UCSD-AML1 (cell line): ENCODE measurements around the gene SLC1A5.

ENCODE experiments used
- DNase-seq: peaks from one replicate; lab custom pipeline; 2025; ENCODE audit not compliant: unreplicated experiment; lab: John Stamatoyannopoulos, UW

The SLC1A5 gene

DNA sequence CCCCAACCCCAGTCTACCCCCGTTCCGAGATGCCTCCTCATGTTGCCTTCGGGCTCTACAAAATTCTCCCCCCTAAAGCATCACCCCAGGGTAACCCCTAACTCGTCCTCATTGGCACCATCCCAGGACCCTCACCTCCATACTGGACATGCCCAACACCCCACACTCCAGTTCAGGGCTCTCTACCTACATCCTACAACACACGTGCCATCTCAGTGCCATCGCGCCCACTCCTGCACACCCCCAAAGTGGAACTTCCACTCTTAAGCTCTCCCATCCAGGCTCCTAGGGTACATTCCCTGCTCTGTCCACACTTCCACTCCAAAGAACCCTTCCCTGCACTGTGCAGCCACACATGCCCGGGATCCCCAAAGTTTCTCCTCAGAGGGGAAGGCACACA lies 43.4 kb downstream of the SLC1A5 start:
- no peak for DNase-seq

DNA sequence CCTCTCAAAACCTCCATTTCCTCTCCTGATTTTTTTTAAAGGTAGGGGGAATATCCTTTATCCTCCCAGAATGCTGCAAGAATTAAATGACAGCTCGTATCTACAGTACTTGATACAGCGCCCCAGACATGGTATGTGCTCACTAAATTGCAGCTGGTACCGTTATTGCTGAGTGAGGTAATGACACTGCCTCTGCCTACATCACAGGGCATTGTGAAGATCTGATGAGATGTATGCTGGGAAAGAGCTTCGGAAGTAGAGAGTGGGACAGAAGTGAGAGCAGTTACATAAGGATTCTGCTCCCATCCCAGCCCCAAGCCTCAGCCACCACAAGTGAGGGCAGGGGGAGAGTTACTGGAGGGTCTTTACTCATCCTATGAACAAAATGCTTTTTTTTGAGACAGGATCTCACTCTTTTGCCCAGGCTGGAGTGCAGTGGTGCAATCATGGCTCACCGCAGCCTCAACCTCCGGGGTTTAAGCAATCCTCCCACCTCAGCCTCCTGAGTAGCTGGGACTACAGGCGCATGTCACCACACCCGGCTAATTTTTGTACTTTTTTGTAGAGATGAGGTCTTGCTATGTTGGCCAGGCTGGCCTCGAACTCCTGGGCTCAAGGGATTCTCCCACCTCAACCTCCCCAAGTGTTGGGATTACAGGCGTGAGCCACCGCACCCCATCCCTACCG lies 44.2 kb downstream of the SLC1A5 start:
- DNase-seq: no peak

DNA sequence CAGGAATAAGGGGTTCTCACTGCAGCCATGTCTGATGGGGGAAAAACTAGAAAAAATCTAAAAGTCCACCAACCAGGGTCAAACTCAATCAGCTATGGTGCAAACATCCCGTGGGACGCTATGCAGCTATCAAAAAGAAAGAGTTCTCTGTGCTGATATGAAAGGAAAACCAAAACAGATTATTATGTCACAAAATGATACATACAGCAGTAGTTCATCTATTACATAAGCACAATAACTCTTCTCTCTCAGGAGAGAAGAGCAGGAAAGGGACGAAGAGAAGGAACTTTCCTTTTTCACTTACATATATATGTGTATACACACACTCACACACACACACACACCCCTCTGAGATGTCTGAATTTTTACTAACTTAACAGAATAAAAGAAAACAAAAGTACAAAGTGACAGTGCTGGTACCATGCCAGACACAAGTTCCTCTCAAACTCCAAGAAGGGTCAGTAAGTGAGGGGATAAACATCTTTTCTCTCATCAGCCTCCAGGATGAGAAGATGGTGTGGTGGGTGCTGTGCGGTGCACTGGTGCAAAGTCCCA lies 45.4 kb downstream of the SLC1A5 start:
- no peak for DNase-seq

DNA sequence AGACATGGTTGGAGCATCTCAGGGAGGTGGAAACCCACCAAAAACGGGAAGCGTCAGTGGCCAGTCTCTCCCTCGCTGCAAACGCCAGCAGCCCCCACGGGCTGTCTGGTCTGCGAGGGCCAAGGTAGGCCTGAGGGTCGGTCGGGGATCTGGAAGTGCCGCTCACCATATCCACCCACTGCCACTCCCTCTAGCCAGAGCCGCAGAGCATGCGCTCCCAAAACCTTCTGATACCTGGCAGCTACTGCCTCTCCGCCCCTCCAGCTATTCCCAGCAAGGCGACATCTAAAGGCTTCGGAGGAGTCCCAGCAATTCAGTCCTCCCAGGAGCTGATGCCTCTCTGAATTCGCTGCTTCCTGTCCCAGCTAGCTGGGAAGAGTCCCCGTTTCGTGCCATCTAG lies 46.9 kb downstream of the SLC1A5 start:
- DNase-seq: no peak

DNA sequence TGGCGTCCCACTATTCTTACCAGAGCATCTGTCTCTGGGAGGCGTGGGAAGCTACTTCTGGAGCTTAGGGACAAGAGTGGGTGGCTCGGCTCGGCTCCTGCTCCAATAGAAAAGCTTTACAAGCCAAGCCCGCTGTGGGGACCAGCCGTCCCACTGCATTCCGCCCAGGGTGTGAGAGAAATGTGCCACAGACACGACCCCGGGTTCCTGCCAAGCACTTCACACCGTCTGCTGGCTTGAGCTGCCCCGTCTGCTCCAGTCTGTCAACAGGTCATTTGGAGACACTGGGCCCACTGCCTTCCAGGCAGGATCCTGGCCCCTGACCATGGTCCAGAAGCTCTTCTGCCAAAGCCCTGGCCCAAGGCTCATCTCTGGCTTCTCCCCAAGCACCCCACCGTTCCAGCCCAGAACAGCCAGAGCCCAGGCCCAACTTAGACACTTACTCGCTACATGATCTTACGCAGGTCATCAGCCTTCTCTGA lies 49.1 kb downstream of the SLC1A5 start:
- DNase-seq: no peak

DNA sequence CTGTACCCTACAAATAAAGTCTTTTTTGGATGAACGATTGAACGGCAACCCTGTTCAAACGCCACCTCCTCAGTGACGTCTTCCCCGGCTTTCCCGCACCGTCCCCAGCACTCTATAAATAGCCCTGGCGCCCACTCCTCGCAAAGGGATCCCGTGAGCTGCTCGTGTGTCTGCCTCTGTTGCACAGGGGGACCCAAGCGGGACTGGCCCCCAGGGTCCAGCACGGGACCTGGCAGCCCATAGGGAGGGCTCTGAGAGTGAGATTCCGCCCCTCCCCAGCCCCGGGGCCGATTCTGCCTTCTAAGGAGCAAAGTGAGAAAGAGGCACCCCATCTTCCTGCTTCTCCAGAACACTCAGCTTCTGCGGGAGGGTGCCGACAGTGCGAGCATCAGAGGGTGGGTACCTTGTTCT lies 50.6 kb downstream of the SLC1A5 start:
- no peak for DNase-seq

DNA sequence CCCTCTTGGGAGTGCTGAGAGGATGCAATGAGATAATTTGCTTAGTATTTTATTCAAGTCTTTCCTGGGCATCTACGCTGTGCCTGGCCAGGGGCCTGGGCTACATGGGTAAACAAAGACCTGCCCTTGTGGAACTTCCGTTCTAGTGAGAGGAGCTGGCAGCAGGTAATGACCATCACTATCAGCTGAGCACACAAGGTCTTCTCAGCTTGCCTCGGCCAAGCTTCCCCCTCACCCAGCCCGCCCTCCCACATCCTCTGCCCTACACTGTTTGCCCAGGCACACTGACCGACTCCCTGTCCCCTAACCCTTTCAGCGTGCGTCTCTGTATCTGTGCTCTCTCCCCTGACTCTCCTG lies 51.1 kb downstream of the SLC1A5 start:
- DNase-seq: no peak

DNA sequence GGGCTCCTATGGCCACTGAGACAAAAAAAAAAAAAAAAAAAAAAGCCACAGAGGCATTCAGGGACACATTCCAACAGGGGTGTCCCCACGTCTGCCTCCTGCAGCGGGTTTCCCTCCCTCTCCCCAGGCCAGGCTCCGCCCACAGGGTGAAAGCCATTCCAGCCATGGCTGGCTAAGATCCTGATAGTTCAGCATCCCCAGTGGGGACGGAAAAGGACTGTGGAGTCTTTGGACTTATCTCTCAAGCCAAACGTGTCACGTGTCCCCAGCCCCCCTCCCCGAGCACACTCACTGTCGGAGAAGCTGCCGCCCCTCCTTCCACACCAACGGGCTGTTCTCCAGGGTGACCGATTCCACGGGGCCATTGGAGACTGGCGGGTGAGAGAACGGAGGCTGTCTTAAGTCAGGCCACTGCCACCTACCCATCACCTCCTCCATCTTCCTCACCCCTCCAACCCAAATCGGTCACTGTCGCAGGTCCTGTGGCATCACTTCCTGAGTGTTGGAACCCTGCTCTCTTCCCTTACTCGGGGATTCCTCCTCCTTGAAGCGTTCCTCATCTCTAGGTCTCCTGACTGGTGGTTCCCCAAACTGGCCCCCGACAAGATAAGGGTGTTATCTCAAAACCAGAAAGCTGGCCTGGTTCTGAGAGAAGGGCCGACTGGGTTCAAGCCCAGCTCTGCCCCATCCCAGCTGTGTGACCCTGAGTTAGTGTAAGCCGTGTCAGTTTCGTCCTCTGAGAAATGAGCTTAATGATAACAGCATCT lies 51.7 kb downstream of the SLC1A5 start:
- no peak for DNase-seq

DNA sequence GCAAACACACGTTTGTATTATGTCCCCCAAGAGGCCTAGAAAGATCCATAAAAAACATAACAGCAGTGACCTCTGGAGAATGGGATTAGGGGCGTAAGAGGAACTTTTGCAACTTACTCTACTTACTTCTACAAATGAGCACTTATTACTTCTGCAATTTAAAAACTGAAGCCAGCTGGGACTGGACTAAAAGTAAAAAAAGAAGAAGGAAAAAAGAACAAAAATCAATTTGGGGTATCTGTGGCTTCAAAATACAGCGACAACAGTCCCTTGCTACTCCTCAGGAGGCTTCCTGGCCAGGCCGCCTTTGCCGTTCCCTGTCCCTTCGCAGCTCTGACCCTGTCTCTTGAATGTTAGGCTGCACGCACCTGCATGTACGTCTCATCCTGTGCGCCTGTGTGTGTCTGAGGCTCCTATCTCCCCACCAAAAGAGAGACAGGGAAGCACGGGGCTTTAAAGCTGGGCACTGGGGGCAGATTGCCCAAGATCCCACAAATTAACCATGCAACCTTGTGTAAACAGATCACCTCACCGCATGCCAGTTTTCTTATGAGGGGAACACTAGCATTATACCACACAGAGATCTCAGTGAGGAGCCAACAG lies 54.6 kb downstream of the SLC1A5 start:
- DNase-seq: no peak

DNA sequence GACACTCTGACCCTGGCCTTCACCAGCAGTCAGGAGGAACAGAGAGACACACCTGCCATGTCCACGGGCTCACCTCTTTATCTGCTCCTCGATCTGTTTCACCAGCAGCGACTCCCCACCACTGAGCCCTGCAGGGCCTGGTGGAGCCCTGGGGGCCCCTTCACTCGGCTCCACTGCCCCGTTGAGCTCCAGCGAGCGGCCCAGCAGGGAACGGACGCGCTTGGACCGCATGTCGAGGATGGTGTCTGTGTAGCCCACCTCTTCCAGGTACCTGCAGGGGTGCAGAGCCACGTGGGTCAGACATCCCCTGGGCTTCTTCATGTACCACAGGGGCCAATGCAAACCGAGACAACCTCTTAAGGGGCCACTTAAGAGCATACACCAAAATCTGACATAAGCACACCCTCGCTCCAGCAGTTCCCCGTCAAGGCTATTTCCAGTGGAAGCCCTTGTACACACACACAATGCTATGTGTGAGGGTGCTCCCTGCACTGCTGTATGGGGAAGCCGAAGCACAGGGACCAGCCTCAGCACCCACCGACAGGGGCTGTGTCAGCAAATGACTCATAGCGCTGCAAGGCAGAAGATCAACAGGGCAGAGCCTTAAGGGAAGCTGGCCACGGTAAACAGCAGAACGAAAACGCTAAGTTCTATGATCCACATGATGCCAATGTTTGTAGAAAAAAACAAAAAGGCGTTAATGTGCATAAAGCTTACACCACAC lies 55.3 kb downstream of the SLC1A5 start:
- no peak for DNase-seq

DNA sequence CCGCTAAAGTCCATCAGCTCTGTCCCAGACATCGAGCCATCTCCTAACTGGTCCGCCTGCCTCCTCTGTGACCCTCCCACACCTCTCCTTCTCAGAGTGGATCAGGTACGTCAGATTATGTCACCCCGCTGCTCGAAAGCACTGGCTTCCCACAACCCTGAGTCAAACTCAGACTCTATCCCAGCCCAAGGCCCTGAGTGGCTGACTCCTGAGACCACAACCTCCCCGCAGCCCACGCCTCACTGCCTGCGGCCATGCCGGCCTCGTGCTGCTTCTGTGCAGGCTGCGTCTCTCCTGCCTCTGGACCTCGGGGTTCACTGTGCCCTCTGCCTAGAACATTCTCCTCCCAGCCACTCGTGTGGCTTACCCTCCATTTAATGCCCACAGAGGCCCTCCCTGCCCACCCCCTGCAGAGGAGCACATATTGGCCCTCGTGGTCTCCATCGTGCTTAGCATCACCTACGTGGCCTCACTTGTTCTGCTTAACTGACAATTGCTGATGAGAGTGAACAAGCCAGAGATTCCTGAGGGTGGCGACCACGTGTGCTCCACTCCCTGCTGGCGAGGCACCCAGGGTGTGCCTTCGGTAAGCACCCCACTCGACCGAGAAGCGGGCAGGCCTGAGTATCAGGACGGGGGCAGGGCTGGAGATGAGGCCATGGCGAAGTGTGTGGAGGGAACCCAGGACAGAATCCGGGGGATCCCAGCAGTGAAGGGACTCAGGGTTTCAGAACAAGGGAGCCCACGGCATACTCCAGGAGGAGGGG lies 56.0 kb downstream of the SLC1A5 start:
- no peak for DNase-seq

DNA sequence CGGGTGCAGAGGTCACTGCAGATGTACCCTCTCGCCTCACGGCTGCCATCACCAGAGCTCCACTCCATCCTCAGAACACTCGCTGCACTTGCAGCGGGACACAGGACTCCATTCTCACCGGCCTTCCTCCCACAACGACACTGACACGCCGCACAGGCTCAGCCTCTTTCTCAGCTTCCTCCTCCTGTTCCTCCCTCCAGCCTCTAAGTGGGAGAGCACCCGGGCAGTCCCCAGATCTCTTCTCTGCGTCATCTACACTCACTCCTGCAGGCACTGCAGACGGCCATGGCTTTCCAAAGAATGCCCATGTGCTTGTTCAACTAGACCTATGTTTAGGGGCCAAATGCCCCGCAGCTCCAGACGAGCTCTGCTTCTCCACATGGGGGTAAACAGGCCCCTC lies 56.8 kb downstream of the SLC1A5 start:
- peak; percentile 64 for DNase-seq

DNA sequence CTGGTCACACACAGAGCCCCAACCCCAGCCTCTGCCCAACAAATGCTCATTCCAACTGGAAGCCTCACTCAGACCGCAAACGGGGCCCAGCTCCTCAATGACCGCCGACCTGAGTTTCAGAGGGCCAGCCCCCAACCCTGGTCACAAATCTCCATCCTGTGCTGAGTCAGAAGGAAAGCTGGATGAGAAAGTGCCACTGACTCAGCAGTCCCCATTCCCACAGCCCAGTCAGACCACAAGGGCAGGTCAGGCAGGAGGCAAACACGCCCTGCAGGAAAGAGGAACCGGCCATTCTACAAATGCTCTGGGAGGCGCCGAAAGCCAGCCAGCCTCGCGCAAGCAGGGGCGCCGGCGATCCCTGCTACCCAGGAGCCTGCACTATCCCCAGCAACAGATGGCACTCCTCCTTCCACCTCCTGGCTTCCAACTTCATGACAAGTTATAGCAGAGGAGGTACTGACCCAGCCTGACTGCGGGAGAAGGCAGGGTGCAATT lies 57.3 kb downstream of the SLC1A5 start:
- peak; percentile 82 for DNase-seq

DNA sequence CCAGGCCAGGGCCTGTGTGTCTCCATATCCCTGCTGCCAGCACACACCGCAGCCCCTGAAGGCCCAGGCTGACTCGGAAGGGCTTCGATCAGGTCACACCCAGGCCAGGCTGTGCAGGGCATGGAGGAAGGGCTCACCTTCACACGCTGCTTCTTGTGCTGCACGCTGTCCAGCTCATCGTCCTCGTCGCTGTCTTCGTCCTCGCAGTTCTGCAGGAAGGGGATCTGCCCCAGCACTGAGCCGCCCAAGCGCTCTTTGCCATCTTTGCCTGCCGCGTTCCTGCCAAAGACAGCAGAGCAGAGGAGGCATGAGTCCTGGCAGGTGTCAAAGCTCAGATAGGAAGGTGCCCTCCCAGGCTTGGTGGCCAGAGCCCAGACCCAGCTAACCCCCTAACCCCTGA lies 57.8 kb downstream of the SLC1A5 start:
- no peak for DNase-seq

DNA sequence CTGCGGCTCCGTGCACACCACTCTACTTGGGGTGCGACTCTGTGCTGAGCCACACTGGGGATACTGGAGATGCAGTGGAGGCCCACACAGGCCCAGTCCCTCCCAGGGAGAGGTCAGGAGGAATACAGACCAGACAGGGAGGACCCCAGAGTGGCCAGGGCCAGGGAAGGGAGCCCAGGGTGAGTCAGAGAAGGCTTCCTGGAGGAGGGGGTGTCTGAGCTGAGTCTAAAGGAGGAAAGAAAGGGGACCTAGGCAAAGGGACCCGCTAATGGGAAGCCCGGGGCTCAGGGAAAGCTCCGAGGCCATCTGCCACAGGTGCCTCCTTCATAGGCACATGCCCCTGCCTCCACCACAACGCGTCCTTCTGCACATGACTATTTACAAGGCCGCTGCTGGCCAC lies 58.2 kb downstream of the SLC1A5 start:
- no peak for DNase-seq

DNA sequence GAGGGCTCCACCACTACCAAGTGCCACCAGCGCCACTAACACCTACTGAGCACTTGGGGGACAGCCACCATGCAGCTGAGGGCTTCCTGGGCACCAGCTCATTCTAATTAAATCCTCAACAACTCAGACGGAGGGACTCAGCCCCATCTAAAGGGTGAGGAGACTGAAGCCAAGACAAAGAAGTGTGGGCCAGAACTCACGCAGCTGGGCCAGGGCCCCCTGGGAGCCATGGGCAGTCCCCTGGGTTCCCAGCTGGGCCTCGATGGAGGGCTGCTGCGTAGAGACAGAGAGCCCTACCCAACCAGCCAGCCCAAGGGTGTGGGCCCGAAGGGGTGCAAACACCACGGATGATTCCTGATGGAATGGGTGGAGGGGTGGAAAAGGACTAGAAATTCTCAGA lies 58.7 kb downstream of the SLC1A5 start:
- no peak for DNase-seq

DNA sequence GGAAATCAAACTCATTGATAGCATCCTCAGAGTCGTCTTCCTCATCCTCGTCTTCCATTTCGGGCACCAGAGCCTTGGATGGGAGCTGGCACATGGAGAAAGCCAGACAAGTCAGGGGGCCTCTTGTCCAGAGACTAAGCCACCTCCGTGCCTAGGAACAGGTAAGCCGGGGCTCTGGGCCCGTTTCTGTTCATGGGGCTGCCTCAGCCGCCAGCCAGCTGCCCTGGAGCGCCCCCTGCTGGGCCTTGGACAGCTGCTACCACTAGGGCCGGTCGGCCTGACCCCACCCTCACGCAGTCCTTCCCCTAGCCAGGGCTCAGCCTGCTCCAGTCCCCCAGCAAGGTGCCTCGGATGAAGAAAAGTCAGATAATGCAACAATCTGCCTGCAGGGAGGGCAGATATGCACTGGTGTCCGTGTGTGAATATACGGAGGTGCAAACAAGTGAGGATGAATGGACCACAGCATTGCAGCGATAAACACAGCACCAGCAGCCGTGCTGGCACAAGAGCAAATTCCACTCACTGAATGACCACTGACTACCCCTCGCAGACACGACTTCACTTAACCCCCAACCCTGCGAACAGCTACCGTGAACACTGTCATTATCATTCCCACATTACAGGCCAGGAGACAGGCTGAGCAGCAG lies 59.6 kb downstream of the SLC1A5 start:
- peak; percentile 82 for DNase-seq

DNA sequence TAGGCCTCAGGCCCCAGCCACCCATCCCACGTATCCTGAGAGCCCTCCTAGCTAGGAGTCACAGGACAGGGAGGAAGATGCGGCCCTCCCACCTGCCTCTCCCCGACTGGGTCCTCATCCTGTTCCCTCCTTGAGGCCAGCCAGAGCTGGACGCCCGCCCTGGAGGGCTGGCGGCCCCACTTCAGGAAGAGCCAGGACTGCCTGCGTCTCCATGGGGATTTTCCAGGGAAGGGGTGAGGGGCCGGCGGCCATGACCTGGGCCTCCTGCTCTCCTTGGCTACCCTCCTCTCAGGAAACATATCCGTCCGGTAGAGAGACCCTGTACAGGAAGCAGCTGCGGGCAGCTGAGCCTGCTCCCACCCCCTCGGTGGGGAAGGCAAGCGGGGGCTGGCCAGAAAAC lies 60.2 kb downstream of the SLC1A5 start:
- no peak for DNase-seq

DNA sequence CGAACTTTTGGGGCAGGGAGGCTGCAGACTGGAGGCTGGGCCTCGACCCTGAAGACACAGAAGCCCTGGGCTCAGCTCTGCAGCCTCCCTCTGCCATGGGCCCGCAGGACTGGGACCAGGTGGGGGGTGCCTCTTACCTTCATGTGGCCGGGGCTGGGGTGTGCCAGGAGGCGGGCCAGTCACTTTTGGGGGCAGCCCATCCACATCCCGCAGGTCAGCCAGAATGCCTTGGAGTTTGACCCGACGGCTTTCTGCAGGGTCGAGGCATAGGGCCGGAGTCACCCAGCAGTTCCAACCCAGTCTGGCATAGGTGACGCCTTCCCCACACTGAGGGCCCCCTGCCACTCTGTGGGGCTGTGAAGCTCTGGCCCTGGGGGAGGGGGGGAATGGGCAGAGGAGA lies 60.6 kb downstream of the SLC1A5 start:
- DNase-seq: no peak

DNA sequence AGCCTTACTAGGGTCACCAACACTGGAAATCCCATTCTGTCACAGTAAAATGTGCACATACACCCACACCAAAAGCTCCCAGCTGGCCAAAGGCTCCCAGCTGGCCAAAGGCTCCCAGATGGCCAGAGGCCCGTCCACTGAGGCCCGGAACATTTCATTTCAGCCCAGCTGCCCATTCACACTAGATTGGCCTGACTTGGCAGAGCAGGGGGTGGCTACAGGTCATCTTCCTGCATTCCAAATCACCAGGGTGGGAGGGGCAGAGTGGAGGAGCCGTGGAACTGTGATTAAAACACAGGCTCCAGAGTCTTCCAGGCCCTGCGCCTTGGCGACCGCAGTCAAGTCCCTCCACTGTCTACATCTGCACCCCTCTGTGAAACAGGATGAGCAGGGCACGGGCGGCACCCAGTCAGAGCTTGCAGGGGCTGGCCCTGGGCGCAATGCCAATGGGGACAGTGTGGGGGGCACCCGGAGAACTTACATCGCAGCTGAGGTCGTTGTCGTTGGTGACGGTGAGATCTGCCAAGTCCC lies 61.4 kb downstream of the SLC1A5 start:
- no peak for DNase-seq
